GM10847 (cell line): ENCODE measurements around the gene OSTN.

Source experiments
- POLR2A ChIP-seq: IDR thresholded peaks from 2 replicates; pipeline ENCODE4 v1.6.1; 2011; ENCODE audit not compliant: insufficient read length; ENCODE audit errors: extremely low read depth

Gene OSTN

DNA sequence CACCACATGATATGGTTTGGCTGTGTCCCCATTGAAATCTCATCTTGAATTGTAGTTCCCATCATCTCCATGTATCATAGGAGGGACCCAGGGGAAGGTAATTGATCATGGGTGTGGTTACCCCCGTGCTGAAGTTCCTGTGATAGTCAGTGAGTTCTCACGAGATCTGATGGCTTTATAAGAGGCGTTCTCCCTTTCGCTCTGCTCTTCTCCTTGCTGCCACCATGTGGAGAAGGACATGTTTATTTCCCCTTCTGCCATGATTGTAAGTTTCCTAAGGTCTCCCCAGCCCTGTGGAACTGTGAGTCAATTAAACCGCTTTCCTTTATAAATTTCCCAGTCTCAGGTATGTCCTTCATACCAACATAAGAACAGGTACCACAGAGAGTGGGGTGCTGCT lies 21.9 kb downstream of the OSTN start:
- no peak for TF ChIP-seq POLR2A

DNA sequence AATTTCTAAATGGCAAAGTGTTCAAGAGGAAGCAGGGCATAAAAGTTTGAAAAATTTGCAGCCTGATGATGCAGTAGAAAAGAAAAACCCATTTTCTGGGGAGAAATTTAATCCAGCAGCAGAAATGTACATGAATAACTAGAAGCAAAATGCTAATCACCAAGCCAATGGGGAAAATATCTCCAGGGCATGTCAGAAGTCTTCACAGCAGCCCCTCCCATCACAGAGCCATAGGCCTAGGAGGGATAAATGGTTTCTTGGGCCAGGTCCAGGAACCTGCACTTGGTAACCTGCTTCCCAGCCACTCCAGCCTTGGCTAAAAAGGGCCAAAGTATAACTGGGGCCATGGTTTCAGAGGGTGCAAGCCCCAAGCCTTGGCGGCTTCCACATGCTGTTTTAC lies 22.6 kb downstream of the OSTN start:
- no peak for TF ChIP-seq POLR2A

DNA sequence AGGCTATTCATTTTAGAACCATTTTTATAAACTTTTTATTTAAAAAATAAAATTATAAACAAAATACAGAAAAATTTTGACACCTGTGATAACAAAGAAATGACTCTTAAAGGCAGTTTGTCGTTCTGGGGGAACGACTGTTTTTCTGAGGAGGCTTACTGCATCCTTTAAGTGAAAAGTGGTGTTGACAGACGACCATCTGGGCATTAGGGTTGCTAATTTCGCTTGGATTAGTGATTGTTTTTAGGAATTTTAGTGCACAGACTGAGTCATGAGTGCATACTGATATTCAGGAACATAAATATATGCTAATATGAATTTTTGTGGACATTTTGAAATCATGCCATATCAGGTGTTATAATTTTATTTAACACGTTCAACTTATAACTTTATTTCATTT lies 28.5 kb downstream of the OSTN start:
- TF ChIP-seq POLR2A: no peak

DNA sequence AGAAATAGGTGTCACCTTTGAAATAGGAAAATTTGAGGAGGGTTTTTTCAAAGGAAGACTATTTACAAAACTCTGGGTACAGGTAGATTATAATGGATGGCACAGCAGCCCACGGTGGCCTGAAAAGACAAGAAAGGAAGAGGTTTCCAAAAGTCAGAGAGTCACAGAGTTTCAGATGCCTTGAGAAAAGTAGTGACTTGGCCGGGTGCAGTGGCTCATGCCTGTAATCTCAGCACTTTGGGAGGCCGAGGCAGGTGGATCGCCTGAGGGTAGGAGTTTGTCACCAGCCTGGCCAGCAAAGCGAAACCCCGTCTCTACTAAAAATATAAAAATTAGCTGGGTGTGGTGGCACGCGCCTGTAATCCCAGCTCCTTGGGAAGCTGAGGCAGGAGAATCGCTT lies 35.2 kb downstream of the OSTN start:
- TF ChIP-seq POLR2A: no peak

DNA sequence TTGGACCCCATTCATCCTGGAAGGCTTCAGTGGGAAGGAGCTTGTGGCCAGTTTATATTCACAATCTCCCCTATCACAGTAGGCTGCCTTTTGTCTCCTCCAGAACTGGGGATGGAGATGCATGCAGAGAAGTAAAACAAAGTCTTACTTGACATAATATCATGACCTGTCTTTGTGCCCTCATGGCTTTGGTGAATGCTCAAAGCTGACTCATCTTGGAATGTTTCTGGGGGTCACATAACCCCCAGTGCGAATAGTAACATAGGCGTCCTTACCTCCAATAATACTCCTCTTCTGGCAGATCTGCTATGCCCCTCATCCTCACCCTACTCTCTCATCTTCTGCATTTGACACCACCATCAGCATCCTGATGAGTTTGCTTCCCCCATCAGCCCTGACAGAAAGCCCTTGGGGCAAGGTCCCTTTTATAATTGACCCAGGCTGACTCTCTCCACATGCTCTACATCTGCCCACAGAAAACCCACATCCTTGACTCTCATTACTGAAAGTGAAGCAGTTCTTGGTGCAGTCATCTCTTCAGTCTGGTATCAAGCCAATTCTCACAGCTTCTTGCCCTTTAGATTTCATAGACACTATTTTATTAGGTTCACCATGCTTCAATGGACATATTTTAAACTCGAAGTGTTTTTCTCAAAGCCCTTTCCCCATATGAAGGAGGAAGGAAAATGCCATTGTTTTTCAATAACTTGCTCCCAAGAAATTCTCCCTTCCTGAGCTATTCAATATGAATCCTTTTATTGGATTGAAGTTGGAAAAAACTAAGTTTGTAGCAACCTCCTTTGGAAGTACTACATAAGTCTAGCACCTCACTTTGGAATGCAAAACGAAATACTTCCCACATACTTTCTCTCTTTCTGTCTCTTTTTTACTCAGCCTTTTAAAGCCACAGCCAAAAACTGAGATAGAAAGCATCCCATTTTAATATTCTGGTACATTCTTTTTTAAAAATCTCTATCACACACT lies 36.6 kb downstream of the OSTN start:
- no peak for TF ChIP-seq POLR2A

DNA sequence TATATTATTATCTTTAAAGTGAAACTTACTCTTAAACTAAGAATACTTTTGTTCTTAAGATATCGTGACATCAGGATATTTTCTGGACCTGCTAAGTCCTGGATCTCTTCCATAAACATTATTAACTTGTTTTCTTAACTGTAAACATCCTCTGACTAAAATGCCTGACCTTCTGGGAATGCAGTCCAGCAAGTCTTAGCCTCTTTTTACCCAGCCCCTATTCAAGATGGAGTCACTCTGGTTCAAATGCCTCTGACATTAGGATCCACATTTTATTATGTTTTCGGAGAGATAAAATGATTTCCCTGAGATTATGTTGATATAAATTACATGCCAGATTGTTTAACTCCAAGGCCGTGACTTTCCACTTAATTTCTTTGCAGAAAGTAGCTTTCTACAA lies 37.6 kb downstream of the OSTN start:
- TF ChIP-seq POLR2A: no peak

DNA sequence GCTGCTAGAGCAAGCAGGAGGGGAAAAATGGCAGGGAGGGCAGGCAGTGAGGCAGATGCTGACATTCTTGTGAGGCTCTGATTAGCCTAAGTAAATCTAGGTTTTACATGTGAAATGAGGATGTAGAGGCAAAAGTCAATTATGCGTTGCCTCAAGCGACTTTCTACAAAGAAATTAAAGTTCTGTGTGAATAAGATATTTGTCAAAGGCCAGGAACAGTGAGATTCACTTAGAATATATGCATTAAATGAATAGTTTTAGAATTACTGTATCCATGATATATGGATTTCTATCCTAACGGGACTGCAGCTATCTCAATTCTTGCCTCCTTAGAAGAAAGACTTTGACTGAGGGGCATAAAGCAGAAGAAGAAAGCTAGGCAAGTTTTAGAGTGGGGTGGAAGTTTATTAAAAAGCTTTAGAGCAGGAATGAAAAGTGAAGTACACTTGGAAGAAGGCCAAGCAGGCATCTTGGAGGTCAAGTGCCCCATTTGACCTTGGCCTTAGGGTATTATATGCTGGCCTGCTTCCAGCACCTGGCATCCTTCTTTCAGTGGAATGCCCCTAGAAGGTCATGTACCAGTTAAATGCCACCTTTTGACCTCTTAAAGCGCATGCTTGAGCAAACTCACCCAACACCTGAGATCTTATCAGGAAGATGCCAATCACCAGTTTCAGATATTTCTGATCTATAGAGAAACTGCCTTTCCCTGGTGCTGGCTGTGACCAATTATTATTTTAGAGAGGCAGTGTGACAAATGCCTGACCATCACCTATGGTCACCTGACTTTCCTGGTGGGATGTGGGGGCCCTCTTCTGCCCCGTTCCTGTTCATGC lies 38.2 kb downstream of the OSTN start:
- TF ChIP-seq POLR2A: no peak

DNA sequence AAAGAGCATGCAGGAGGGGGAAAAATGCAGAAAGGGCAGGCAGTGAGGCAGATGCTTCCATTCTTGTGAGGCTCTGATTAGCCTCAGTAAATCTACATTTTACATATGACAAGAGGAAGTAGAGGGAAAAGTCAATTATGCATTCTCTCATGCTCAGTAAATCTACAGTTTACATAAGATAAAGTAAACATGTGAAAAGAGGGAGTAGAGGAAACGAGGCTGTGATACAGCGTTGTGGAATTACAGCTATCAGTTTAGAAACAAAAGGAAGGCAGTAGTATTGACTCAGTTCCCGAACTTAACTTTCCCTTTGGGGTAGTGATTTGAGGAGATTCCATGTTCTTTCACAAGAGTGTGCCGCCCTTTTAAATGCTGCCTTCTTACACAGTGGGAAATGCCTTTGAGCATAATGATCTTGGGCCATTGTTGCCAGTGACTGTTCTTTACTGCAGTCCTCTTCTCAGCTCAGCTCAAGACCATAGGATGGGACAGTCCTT lies 39.3 kb downstream of the OSTN start:
- TF ChIP-seq POLR2A: no peak

DNA sequence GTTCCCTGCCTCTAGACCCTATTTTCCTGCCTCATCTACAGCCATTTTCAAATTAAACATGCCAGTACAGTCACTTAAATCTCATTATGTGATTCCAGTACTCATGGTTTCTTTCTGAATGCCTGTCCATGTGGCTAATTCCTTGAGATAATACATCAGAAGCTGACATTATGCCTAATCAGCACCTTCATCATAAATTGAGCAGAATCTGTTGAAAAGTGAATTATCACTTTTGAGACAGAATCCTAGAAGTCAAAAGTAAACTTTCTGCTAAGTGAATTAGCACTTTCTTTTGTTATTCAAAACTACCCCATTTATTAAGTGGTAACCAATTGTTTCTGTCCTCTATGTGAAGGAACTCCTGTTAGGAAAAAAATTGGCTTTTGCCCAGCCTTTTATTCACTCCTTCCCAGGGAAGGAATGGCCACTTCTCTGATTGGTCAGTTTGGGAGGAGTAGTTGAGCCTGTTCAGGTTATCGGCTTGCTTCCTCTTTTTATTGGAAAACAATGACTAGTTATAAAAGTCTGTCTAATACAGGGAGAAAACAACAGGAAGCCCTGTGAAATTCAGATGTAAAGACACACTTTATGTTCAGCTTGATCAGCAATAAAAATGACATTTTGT lies 40.5 kb downstream of the OSTN start:
- no peak for TF ChIP-seq POLR2A

DNA sequence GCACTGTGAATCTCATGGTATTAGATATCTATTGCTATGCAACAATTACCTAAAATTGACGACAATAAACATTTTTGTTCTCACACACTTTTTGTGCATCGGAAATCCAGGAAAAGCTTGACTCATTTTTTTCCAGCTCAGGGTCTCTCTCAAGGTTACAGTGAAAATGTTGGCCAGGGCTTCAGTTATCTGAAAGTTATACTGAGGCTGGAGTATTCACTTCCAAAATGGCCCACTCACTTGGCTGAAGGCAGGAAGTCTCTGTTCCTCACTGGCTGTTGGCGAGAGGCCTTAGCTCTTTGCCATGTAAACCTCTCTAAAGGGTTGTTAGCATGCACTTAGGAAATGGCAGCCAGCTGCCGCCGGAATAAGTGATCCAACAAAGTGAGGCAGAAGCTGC lies 41.4 kb downstream of the OSTN start:
- no peak for TF ChIP-seq POLR2A

DNA sequence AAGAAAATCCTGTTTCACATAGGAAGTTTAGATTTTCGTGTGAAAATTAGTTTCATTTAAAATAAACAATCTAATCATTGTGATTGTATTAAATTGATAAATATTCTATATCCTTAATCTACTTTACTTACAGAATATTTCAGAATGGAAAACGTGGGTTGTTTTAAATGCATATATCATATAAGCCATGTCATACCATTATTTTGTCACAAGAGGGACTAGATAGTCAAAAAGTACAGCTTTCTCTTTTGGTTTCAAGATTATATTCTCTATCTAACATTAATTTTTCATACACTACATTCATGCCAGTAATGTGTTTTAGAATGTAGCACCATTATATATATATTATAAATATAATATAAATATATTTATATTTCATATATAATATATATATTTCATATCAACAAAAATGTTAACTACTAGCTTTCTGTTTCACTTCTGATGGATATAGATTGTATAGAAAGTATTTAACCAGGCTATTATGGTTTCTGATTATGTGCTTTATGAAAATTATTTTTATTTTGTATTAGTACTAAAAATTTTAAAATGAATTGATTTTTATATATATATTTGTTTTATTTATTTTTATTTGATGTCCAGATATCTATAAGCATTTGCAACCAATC lies 45.3 kb downstream of the OSTN start:
- TF ChIP-seq POLR2A: no peak

DNA sequence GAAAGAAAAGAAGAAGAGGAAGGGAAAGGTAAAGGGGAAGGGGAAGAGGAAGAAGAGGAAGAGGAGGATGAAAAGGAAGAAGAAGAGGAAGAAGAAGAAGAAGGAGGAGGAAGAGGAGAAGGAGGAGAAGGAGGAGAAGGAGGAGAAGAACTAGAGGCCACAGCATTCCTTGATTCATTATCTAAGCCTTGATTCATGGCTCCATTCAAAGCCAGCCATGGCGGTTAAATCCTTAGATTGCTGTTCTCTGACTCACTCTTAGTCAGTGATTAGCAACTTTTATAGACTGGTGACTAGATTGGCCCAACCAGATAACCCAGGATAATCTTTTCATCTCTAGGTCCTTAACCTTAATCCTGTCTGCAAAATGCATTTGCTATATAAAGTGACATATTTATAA lies 47.6 kb downstream of the OSTN start:
- no peak for TF ChIP-seq POLR2A

DNA sequence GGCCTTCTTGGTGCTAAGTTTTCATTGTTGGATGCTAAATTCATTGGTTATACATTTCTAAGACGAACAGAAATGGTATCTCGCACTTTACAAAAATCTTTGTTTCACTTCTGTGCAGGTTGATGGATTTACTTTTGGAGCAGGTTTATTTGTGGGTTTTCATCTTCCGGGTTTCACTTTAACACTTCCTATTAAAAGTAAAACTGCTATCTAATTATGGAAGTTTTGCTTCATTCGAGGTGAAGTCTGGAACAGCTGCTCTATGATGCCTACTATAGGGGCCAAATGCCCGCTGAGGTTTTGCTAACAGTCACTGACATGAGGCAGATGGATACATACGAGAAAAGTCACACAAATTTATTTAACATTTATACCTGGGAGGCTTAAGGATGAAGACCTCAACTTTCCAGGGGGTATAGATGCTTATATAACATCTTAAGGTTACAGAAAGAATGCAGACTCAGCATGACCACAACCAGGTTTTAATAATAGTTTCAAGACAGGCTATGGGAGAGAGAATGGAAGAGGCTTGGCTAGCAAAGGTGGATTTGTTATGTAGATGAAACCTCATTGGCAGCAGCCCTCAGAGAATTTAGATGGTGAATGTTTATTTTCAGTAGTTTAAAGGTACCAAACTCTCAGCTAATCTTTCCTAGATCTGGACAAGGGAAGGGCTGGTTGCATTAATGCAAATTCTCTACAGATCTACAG lies 54.2 kb downstream of the OSTN start:
- no peak for TF ChIP-seq POLR2A

DNA sequence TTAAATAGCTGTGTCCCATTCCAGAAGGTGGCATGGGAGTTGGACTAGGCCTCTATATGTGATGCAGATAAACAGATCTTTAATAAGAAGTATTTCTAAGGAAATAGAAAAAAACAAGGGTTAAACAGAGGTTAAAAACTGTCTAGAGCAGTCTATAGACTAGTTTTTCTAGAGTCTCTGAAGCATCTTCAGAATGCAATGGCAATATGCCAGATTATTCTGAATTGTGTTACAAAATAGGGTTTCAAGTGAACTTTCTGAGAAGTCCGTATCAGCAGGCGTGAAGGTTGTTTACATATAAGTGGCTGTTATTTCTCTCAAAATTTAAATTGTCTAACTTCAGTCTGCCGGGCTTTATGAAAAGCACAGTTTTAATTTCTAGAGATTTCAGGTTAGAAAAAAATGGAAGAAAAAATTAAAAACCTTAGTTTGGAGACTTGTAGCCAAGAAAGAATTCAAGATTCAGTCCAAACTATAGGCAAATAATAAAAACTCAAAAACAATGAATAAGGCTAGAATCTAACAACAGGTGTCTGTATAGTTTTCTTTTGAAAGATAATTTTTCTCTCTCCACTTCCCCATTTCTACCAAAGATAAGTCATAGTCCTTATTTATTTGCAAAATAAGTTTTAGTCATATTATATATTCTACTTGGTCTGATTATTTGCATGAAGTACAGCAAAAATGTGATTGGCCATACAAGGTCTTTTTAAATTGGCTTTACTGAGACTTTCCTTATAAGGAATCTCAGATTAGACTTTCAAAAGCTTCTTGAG lies 55.2 kb downstream of the OSTN start:
- TF ChIP-seq POLR2A: no peak
